SW480 (cell line): ENCODE measurements around the gene RPS6KC1.
"Not testable (repeated sequence)": the region's sequence is repeated elsewhere in the genome, so short reads cannot be mapped to it uniquely, and the experiment has no call there.

Source experiments
- DNase-seq: peaks from one replicate; pipeline ENCODE4 v3.0.0-alpha.2; 2016; ENCODE audit warnings: low spot score

Gene RPS6KC1

GRCh38 chr1:213051127-213051880 is at the start of gene RPS6KC1:
Gene RPS6KC1 (plus strand): TSS chr1:213051241. CDS start chr1:213051405, 164 bp downstream.
- DNase-seq, result peak; percentile 88

- no peak for DNase-seq
Measured at GRCh38 chr1:213003256-213003655, 47.8 kb upstream of the RPS6KC1 start.

GRCh38 chr1:213008564-213008963 is 42.5 kb upstream of the RPS6KC1 start:
- DNase-seq, result no peak

- DNase-seq, result peak; percentile 14
Measured at GRCh38 chr1:213014642-213015041, 36.4 kb upstream of the RPS6KC1 start.

GRCh38 chr1:213015099-213016050 is 35.7 kb upstream of the RPS6KC1 start, which contains the start of gene ANGEL2:
Gene ANGEL2 (minus strand): TSS chr1:213015867. CDS start chr1:213015671, 196 bp downstream.
- peak; percentile 96 for DNase-seq

- no peak for DNase-seq
Measured at GRCh38 chr1:213017447-213018273, 33.4 kb upstream of the RPS6KC1 start.

GRCh38 chr1:213019450-213019849 is 31.6 kb upstream of the RPS6KC1 start:
- DNase-seq, result no peak

GRCh38 chr1:213020016-213020415 is 31.0 kb upstream of the RPS6KC1 start:
- DNase-seq, result no peak

- DNase-seq, result not testable (repeated sequence)
Measured at GRCh38 chr1:213027024-213027423, 24.0 kb upstream of the RPS6KC1 start.

- no peak for DNase-seq
Measured at GRCh38 chr1:213032651-213033050, 18.4 kb upstream of the RPS6KC1 start.

- no peak for DNase-seq
Measured at GRCh38 chr1:213034713-213035112, 16.3 kb upstream of the RPS6KC1 start.

GRCh38 chr1:213035573-213035972 is 15.5 kb upstream of the RPS6KC1 start:
- no peak for DNase-seq

GRCh38 chr1:213041443-213041842 is 9.6 kb upstream of the RPS6KC1 start:
- DNase-seq, result peak; percentile 39

GRCh38 chr1:213045321-213046226 is 5.5 kb upstream of the RPS6KC1 start:
- DNase-seq, result not testable (repeated sequence)

GRCh38 chr1:213049232-213049631 is 1.8 kb upstream of the RPS6KC1 start:
- DNase-seq, result no peak

- no peak for DNase-seq
Measured at GRCh38 chr1:213050745-213051126, 305 bp upstream of the RPS6KC1 start.

- no peak for DNase-seq
Measured at GRCh38 chr1:213051881-213052202, 801 bp downstream of the RPS6KC1 start.

- no peak for DNase-seq
Measured at GRCh38 chr1:213053455-213053854, 2.4 kb downstream of the RPS6KC1 start.

GRCh38 chr1:213054142-213054541 is 3.1 kb downstream of the RPS6KC1 start:
- no peak for DNase-seq

- no peak for DNase-seq
Measured at GRCh38 chr1:213054733-213055591, 3.9 kb downstream of the RPS6KC1 start.
